NCI-H187 treated with DMSO at 0.1 percent for 48 hours (cell line): Measurements from ENCODE around the gene FBXW10B.
"Not testable (repeated sequence)": the region's sequence is repeated elsewhere in the genome, so short reads cannot be mapped to it uniquely, and the experiment has no call there.

Experiments used
- DNase-seq: peaks from one replicate; lab custom pipeline; 2025; lab: John Stamatoyannopoulos, UW

Gene FBXW10B, protein sequence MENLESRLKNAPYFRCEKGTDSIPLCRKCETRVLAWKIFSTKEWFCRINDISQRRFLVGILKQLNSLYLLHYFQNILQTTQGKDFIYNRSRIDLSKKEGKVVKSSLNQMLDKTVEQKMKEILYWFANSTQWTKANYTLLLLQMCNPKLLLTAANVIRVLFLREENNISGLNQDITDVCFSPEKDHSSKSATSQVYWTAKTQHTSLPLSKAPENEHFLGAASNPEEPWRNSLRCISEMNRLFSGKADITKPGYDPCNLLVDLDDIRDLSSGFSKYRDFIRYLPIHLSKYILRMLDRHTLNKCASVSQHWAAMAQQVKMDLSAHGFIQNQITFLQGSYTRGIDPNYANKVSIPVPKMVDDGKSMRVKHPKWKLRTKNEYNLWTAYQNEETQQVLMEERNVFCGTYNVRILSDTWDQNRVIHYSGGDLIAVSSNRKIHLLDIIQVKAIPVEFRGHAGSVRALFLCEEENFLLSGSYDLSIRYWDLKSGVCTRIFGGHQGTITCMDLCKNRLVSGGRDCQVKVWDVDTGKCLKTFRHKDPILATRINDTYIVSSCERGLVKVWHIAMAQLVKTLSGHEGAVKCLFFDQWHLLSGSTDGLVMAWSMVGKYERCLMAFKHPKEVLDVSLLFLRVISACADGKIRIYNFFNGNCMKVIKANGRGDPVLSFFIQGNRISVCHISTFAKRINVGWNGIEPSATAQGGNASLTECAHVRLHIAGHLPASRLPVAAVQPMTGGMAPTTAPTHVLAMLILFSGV

DNA sequence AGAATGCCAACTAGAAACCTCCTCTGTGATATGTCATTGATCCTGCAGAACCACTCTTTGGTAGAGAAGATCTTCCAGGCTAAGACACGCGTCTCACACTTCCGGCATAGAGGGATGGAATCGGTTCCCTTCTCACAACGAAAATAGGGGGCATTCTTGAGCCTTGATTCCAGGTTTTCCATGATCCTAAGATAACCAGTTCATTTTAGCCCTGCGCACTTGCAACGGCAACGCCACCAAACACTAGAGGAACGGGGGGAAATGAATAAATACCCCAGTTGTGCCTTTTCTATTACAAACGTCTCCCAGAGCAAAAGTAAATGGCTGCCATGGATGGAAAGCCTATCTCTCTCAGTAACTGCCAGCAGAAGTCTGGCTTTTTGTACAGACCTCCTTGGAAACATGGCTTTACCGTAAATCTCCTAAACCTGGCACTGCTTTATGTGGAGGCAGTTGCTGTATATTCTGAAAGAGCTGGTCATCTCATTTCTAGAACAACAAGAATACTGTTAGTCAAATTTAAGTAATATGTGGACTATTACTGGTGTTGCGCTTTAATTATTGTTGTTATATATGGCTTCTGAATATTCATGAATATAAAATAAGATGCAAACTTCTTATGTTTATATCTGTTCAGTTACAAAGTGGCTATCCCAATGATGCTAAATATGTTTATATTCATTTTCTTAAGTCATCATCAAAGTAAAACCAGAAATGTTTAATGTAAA, at the start of gene FBXW10B:
TSS of gene FBXW10B (minus strand) at position 374 of the 728 bp plus-strand sequence. CDS start at position 182, 192 bp downstream.
- not testable (repeated sequence) for DNase-seq

DNA sequence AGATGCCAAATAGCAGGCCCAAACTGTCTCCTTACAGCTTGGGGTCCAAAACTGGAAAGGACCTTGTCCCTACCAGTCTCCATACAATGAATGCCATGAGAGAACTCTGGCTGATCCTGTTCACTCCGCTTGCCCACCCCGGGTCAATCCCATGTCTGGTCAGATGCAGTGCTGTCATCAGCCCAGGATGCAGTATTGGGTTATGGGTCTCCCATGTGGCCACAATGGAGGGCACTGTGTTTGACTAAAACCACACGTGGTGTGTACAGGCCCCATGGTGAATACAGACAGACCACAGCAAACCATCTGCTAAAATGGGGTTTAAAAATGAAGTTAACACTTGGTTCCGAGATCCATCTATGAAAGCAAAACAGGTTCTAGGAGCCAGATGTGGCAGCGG, 44.2 kb upstream of the FBXW10B start:
- no peak for DNase-seq

DNA sequence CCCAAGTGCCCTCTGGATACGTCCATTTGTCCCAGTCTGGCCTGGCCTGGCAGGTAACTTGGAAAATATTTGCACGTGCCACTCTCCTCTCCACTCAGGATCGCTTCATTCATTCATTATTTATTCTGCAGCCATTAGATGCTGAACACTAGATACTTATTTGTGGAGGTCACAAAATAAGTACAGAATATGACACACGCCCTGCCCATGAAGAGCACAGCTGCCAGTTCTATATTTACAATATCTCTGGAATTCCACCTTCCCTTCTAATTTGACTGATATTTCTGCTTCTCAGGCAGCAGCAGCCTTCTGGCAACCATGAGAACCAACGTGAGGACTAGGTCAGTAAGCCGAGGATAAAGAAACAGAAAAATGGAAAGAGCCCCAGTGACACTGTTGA, 43.7 kb upstream of the FBXW10B start:
- no peak for DNase-seq

DNA sequence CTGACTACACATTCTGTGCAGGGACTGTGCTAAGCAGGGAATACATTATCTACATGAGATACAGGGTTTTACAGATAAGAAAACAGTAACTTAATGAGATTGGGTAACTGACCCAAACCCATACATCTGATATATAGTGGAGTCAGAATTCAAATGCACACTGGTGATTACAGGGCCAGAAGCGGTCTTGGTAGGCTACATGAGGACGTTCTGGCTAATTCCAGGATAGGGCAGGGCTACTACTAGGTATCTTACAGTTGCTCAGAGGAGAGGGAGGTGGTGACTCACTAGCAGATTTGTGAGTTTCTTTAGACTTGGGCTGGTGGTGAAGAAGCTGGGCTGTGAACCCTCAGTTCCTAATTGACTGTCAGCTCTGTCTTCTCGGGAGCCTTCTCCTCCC, 43.2 kb upstream of the FBXW10B start:
- DNase-seq, result no peak

DNA sequence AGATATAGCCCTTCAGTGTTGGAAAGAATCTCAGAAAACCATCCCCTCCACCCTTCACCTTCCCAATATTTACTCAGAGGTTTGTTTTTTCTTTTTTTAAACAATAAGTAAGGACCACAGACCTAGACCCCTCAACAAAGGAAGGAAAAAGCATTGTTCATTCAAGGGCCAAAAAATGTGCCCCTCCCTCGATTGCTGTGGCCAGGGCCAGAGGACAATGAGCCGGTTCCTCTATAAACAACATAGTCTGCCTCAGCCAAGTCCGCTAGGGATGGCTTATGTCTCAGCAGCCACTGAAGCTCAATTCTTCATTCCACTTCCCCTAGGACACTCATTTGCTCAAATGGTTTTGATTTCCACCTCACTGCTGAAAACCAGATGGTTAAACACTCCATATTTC, 40.6 kb upstream of the FBXW10B start:
- no peak for DNase-seq

DNA sequence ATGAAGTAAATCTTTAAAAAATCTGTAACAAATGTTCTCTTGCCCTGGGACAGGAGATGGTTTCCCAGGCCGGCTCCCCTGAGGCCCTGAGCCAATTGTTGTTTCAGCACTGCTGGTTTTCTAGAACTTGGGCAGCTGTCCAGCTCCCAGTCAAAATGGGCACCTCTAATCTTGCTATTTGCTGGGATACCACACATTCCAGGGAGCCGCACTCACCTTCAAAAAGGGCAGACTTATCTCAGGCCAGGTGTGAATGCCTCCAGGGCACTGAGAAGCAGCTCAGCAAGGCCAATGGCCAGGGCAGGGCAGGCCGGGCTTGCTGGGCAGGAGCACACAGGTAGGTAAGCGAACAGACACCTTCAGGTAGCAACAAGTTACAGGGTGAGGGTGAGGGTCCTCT, 40.2 kb upstream of the FBXW10B start:
- no peak for DNase-seq

DNA sequence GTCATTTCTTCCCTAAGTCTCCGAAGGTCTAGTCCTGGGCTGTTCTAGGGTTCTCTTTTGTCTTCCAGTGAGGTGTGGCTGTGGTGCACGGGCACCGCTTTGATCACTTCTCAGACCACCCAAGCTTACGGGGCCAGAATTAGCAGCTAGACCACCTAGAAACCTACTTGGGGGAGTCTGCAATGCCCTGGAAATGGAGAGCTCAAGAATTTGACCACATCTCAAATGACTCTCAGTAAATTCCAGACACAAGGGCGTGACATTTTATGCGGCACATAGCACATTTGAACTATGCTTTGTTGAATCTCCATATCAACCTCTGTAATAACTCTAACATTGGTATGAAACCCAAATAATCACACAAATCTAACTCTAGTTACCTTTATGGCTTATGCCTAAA, 39.7 kb upstream of the FBXW10B start:
- DNase-seq, result no peak

DNA sequence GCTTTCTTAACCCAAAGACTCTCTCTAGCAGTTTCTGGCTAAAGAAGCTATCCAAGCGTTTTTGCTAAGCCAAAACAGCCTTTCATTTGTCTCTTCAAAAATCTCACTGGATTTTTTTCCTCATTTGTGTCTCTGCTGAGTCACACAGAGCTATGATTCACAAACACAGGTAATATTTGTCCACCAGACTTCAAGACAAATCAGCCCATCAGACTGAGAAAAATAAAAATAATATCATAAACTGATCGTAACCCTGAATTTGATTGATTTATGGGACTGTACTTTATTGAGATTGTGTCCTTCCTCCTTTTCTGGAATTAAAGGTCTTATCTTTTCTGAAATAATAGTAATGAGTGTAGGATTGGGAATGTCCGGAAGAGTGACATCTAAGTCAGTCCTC, 38.8 kb upstream of the FBXW10B start:
- no peak for DNase-seq

DNA sequence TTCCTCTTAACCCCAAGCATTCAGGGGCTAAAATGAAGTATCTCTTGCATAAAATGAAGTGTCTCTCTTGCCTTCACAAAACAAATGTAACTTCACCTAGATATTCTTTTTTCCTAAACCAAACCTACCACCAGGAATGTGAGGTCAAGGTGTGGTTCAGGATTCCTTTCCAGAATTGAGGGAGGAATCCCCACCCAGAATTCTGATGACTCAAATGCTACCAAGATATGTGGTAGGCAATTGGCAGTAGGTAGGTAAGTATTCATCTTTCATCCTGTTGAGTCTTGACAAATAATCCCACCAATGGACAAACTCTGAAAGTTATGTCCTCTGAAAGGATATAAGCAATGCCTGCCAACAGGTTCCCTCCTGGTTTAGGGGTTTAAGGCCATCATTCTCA, 38.4 kb upstream of the FBXW10B start:
- DNase-seq, result no peak

DNA sequence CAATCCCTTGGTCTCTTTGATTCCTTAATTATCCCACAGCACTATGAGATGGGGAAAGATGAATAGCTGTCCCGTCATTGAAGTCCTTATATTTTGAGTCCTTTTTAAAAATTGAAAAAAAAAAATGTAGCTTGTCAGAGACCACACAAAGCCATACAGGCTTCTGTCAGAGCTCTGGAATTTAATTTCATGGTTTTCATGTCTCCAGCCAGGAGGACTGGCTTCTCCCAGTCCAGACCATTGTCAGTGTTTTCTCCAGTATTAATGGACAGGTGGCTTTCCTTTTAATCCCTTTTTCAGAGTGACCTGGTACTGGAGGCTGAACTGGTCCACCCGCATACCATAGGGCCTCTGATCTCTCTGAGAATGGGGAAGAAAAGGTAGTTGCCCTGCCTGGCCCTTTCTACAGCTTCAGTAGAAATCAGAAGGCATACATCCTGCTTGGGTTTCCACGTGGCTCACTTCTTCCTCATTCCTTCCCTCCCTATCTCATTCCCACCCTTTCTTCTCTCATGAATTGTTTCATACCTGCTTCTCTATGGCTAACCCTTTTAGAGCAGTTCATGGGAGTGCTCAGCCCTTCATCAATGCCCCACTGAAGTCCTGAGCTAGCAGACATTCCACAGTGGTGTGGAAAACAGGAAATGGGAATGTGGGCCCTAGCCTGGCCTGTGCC, 35.5 kb upstream of the FBXW10B start:
- DNase-seq, result no peak

DNA sequence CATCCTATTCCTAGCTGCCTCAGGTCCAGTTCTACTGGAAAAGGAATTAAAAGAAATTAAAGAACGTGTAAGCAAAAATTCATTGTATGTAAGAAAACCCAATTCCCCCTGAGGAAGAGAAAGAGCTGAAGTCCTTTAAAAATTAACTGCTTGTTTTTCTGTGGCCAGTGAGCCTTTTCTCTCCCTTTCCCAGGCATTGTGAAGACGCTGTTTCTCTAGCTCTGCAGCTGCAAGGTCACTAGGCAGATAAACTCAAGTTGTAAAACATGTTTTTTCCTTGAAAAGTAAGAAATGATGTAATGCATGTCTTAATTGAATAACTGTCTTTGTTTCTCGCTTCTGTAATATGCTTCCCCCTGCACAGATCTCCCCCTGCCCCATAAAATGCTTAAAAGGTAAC, 34.9 kb upstream of the FBXW10B start:
- DNase-seq, result not testable (repeated sequence)

DNA sequence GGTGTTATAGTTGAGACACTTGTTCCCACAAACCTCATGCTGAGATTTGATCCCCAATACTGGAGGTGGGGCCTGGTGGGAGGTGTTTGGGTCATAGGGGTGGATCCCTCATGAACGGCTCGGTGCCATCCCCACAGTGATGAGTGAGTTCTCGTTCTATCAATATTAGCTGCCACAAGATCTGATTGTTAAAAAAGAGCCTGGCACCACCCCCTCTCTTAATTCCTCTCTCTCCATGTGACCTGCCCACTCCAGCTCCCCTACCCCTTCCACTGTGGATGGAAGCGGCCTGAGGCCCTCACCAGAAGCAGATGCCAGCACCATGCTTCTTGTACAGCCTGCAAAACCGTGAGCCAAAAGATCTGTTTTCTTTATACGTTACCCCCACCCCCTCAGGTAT, 33.5 kb upstream of the FBXW10B start:
- DNase-seq, result no peak

DNA sequence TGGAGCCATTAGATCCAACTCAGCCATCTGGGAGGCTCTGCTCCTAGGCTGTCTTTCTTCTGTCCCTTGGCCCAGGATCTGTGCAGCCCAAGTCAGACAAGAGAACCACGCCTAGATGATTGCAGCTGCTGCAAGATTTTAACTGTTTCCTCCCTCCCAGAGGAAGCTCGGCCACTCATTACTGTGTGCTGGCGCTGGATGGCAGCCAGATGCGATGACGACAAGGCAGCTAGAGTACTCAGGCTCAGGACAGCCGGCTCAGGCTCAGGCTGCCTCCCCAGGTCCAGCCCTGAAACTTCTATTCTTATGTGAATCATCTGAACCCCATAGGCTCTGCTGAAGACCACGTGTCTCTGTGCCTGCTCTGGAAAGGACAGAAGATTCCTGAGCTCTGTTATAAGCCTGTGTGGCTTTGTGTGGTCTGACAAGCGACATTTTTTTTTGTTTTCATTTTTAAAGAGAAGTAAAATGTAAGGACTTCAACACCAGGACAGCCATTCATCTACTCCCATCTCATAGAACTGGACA, 32.1 kb upstream of the FBXW10B start:
- DNase-seq, result peak; percentile 22

DNA sequence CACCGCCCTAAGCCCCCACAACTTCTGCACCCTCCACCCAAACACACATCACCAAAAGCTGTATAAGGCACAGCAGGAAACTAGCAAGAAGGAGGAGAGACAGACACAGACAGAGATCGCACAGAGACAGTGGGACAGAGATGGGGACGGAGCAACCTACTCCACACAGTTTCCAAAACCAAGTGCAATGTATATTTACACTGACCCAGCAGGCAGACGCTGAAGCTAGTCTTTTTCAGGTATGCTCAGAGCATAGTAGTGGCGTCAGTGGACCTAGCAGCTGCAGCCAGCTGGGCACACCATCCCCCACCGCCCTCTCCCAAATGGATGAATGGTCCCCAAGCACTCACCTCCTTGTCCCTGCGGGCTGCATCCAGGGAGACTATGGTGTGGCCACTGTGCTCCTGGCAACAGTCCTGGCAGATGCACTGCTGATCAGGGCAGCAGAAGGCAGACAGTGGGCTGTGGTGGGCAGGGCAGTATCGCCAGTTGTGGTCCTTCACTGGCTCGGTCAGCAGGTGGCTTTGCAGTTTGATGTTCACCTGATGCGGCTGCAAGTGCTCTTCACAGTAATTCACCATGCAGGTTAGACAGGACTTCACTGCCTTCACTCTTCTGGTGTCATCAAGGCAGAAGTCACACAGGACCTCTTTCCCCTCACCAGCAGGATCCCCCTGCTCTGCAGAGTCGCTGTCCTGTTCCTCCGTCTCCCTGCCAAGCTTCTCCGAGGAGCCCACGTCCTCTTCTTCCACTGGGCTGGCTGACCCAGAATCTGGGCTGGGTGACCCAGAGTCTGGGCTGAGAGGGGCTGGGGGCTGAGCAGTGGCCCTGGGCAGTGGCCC, 31.5 kb upstream of the FBXW10B start:
- no peak for DNase-seq

DNA sequence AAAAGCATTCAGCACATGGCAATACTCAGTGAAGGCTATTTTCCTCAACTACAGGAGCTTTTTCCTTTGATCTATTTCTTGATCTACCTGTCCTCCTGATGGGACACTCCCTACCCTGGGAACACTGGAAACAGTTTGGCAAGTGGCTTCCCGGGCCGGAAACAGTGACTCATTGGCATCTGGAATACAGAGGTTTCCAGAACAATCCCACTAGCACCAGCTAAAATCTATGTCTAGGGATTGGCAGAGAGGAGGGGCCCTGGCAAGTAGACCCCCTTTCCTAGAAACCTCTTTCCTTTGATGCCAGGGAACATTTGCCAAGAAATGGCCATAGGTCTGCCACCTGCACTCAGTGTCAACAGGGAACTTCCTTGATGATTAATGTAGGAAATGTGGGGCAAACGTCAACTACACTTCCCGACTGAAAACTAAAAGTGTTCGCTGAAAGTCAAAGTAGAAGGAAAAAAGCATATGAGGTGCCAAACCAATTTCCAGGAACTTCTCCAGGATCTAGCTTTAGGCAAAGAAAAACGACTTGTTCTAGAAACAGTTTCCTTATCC, 30.4 kb upstream of the FBXW10B start:
- DNase-seq, result no peak

DNA sequence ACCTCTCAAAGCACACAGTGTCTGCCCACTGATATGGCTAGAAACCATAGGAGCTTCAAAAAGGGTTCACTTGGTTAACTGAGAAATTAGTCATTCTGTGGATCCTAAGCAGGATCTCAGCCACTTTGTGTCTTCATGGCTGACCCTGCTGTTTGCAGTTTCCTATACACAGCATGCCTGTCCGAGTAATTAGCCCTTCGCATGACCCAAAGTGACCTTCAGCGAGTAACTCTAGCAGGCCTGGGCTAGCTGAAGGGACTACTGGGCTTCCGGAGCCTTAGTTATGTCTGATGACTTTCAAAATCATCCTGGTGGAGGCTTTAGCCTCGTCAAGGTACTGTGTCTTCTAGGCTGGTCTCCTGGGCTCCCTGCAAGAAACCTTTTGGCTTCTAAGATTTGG, 28.9 kb upstream of the FBXW10B start:
- DNase-seq, result no peak

DNA sequence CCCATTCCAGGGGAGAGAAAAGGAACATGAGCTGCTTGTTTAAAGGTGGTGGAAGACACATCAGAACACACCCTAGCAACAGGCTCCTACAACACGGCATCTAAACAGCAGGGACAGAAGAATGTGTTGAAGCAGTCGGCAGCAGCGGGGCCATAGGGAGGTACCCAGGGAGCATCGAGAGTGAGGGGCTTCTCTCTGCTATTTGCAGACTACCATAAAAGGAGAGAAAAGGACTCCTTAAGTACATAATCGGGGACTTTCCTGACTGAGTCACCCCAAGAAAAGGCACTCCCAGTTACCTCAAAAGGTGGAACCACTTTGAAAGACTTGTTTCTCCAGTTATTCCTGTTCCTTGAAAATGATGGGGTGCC, 26.4 kb upstream of the FBXW10B start:
- DNase-seq, result not testable (repeated sequence)

DNA sequence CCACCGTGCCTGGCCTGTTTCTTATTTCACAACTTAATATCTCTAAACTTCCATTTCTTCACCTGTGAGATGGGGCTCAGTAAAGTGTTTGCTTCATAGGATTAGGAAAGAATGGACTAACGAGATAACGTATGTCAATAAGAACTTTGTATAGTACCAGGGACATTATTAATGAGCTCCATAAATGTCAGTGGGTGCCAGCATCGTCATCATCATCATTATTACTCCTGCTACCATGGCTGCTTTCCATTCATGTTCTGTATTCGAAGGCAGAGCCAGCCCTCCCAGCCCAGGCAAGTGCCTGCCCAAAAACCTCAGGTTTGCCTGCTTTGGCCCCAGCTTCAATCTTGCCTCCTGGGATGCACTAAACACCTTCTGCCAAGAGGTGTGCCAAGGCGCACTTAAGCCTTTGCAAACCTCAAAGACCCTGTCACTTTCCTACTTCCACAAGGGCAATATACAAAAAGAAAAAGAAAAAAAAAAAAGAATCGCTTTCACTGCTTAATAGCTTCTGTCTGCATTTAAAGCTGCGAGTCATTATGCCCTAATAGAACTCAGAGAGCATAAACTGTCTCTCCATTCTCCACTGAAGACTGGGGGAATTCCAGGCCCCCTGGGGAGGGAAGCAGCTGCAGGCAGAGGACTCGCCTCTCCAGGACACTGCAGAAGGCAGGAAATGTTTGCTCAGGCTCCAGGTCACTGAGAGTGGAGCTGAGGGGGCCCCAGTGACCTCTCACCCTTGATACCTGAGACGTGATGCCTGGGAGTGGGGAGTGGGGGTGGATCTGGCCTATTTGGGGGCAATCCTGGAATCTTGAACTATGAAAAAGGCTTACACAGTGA, 25.8 kb upstream of the FBXW10B start:
- DNase-seq, result not testable (repeated sequence)

DNA sequence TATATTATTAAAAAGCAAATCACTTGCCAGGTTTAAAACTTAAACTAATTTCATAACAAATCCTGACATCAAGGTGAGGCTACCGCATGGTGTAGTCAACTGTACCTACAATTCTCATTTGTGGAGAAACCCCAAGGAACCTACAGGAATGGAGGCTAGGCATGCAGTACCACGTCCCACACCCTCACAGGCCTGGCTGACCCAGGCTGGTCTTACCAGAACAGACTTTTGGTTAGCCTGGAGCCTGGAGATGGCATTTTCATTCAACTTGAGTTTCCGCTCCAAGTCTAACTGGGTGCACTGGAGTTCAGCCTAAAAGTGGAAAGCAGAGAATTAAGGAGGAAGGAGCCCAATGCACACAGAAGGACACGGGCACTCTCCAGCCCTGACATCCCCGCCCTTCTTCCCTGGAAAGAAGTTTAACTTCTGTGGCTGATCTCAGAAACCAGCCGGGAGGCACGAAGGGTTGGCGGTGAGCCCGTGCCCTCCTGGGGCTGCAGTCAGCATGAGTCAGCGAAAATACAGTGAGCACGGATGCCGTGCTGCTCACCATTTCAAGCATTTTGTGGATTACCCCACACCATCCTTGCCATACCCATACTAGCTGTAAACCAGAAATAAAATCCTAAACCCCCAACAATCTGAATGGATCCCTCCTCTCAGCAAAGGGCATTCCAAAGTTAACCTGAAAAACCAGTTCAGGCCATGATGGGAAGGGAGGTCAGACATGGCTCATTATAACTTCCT, 23.2 kb upstream of the FBXW10B start:
- DNase-seq, result not testable (repeated sequence)
